ENCODE measurements around the gene DAB2IP. TPM values are rescaled to one million over a fixed set of nuclear protein-coding genes. Genes with fewer than 3 reads are reported as not detected.
A peak's percentile ranks its signal among the peaks of the same experiment; 100 is the strongest.

Gene DAB2IP
- total and polyA plus RNA-seq, 2 experiments from 2014 or later = 8.9 to 42.8 TPM

GRCh38 chr9:121706149-121706750, 54.8 kb downstream of the DAB2IP start (continued):
- TF ChIP-seq REST (IDR thresholded peaks at IDR 0.05; ENCODE audit: unreplicated experiment) (no peak), ETS1 (IDR thresholded peaks at IDR 0.05) (no peak), ZNF114 (CRISPR knock-in tag; IDR thresholded peaks at IDR 0.05) (no peak), JUNB (IDR thresholded peaks at IDR 0.05; ENCODE audit: unreplicated experiment) (no peak)

- ATAC-seq = no peak
- Mint-ChIP-seq H3K4me1 (peaks cover 55% of the 10 kb centered on the region), H3K36me3 (ENCODE audit: low read depth) (no peaks in the 10 kb centered on the region), H3K27me3 (ENCODE audit: insufficient read depth, low read depth, poor library complexity) (peaks cover 9% of the 10 kb centered on the region), H3K9me3 (no peaks in the 10 kb centered on the region), H3K4me3 (no peak overlapping the region), H3K27ac (no peak overlapping the region; the same call in 1 of the 2 replicates)
- peaks cover 61% of the 10 kb centered on the region for H4K20me1 ChIP-seq (replicated peaks; ENCODE audit: insufficient read depth)
- H3K27me3 ChIP-seq (ENCODE audit: insufficient read depth) = no peaks in the 10 kb centered on the region
- H3K4me3 ChIP-seq = no peak overlapping the region
- no peaks in the 10 kb centered on the region for H3K36me3 ChIP-seq (ENCODE audit: insufficient read depth)
- peak overlapping the region; percentile 26; the same call in 1 of the 2 replicates for H3K4me2 ChIP-seq
- H3K4me1 ChIP-seq (ENCODE audit: insufficient read depth) = peaks cover 12% of the 10 kb centered on the region
- no peaks in the 10 kb centered on the region for H3K9me2 ChIP-seq (ENCODE audit: insufficient read depth)
- no peaks in the 10 kb centered on the region for H3F3A ChIP-seq (replicated peaks; ENCODE audit: low read depth)
- H3K79me2 ChIP-seq (replicated peaks; ENCODE audit: insufficient read depth) = peaks cover 92% of the 10 kb centered on the region
- H2AFZ ChIP-seq = no peak overlapping the region
- no peak for DNase-seq (ENCODE audit: low spot score)
- H3K27ac ChIP-seq (ENCODE audit: low read depth) = no peak overlapping the region
- TF ChIP-seq CREB1 (CRISPR knock-in tag; IDR thresholded peaks at IDR 0.05; ENCODE audit: low read depth) (no peak), EZH2phosphoT487 (IDR thresholded peaks at IDR 0.05; ENCODE audit: unreplicated experiment) (no peak), JUNB (IDR thresholded peaks at IDR 0.05; ENCODE audit: unreplicated experiment) (no peak), ZNF462 (CRISPR knock-in tag; IDR thresholded peaks at IDR 0.05) (no peak), ZNF114 (CRISPR knock-in tag; IDR thresholded peaks at IDR 0.05) (no peak), EZH2 (IDR thresholded peaks at IDR 0.05; ENCODE audit: low read depth, unreplicated experiment) (no peak), STAT1 (IDR thresholded peaks at IDR 0.05; ENCODE audit: unreplicated experiment) (no peak), ETS1 (IDR thresholded peaks at IDR 0.05) (no peak), NANOG (IDR thresholded peaks at IDR 0.05; ENCODE audit: borderline replicate concordance) (no peak)
Observed at GRCh38 chr9:121707477-121708424, 56.3 kb downstream of the DAB2IP start.

Data from GM23338 (cell line).